GM21786 (cell line): Measurements from ENCODE around the gene RFFL.
"Not testable (repeated sequence)": the region's sequence is repeated elsewhere in the genome, so short reads cannot be mapped to it uniquely, and the experiment has no call there.

ENCODE experiments used
- ATAC-seq: cut with Tn5 transposase; IDR thresholded peaks from one replicate; pipeline ENCODE4 v1.9.1; 2021; ENCODE audit not compliant: unreplicated experiment

RFFL gene

GRCh38 chr17:35063514-35064223 lies at the start of gene RFFL:
RFFL (minus strand) TSS chr17:35063707; CDS start chr17:35026553, 37,154 bp downstream.
- ATAC-seq: peak; percentile 91

GRCh38 chr17:35110791-35111190 lies 47.3 kb upstream of the RFFL start:
- ATAC-seq: not testable (repeated sequence)

- ATAC-seq: no peak
Observed at GRCh38 chr17:35104844-35105450, 41.4 kb upstream of the RFFL start.

GRCh38 chr17:35103271-35103670 lies 39.8 kb upstream of the RFFL start:
- no peak for ATAC-seq

GRCh38 chr17:35101725-35102124 lies 38.2 kb upstream of the RFFL start:
- ATAC-seq: no peak

- no peak for ATAC-seq
Observed at GRCh38 chr17:35101036-35101435, 37.5 kb upstream of the RFFL start.

GRCh38 chr17:35099908-35100307 lies 36.4 kb upstream of the RFFL start:
- ATAC-seq: no peak

- no peak for ATAC-seq
Observed at GRCh38 chr17:35097776-35098175, 34.3 kb upstream of the RFFL start.

GRCh38 chr17:35095741-35096140 lies 32.2 kb upstream of the RFFL start:
- no peak for ATAC-seq

GRCh38 chr17:35094902-35095301 lies 31.4 kb upstream of the RFFL start:
- no peak for ATAC-seq

GRCh38 chr17:35090707-35091106 lies 27.2 kb upstream of the RFFL start:
- ATAC-seq: not testable (repeated sequence)

- ATAC-seq: peak; percentile 15
Observed at GRCh38 chr17:35089586-35090296, 26.2 kb upstream of the RFFL start.

- peak; percentile 58 for ATAC-seq
Observed at GRCh38 chr17:35088881-35089585, 25.5 kb upstream of the RFFL start.

- ATAC-seq: no peak
Observed at GRCh38 chr17:35088356-35088880, 24.9 kb upstream of the RFFL start.

GRCh38 chr17:35087731-35088355 lies 24.3 kb upstream of the RFFL start:
- ATAC-seq: no peak

GRCh38 chr17:35086931-35087573 lies 23.5 kb upstream of the RFFL start:
- no peak for ATAC-seq

GRCh38 chr17:35086164-35086563 lies 22.7 kb upstream of the RFFL start:
- ATAC-seq: no peak

- no peak for ATAC-seq
Observed at GRCh38 chr17:35084987-35085386, 21.5 kb upstream of the RFFL start.

- ATAC-seq: no peak
Observed at GRCh38 chr17:35083071-35083470, 19.6 kb upstream of the RFFL start.

- ATAC-seq: no peak
Observed at GRCh38 chr17:35082073-35082657, 18.7 kb upstream of the RFFL start.
